SK-N-SH (cell line): Measurements from ENCODE around the gene MYDGF.

ENCODE experiments used
- CTCF ChIP-seq: fragments of 200-600 bp; sonication (generic); IDR thresholded peaks from 2 replicates; pipeline ENCODE4 v1.6.1; 2017; ENCODE audit warnings: antibody characterized with exemption, mild to moderate bottlenecking, moderate library complexity
- FOSL2 ChIP-seq: IDR thresholded peaks from 2 replicates; pipeline ENCODE4 v1.4.0; 2012; ENCODE audit warnings: low read depth, mild to moderate bottlenecking, moderate library complexity, borderline replicate concordance
- GABPA ChIP-seq: IDR thresholded peaks from 2 replicates; pipeline ENCODE4 v1.4.0; 2012; ENCODE audit warnings: low read depth, mild to moderate bottlenecking
- PBX3 ChIP-seq: IDR thresholded peaks from 2 replicates; pipeline ENCODE4; 2012
- REST ChIP-seq: IDR thresholded peaks from 2 replicates; pipeline ENCODE4 v1.6.1; 2012; ENCODE audit warnings: mild to moderate bottlenecking, low read depth, low read length, moderate library complexity
- TCF12 ChIP-seq: IDR thresholded peaks from 2 replicates; pipeline ENCODE4 v1.4.0; 2012

GRCh38 chr19:4714016-4714415 lies 43.9 kb upstream of the MYDGF start:
- TF ChIP-seq PBX3 (no peak), TCF12 (no peak), REST (no peak), CTCF (no peak), GABPA (no peak), FOSL2 (no peak)
